Measurements from ENCODE around the gene GMPPA. TPM values are rescaled to one million over a fixed set of nuclear protein-coding genes. Genes with fewer than 3 reads are reported as not detected.
A peak's percentile ranks its signal among the peaks of the same experiment; 100 is the strongest.

Gene GMPPA
- total and polyA plus RNA-seq, 7 donors: 14.4 to 33.8 (median 20.0) TPM

- DNase-seq (no peak), ATAC-seq (no peak)
- no peak overlapping the region for H3K4me3 ChIP-seq
- whole genome bisulfite sequencing, 3 donors: 74 to 79% (median 77%) methylated on average over 7 of the region's 7 CpGs
- no peaks in the 10 kb centered on the region for H3K9me3 ChIP-seq
- intact Hi-C loops (cut with DNase I): no loop called here
- no peak overlapping the region for H3K27ac ChIP-seq
- peaks cover 7% of the 10 kb centered on the region for H3K4me1 ChIP-seq
- H3K27me3 ChIP-seq (ENCODE audit: insufficient read depth in 3 of 3, low read length in 2 of 3): peaks cover 0 to 39% (median 18%) of the 10 kb centered on the region in 3 donors
- no peaks in the 10 kb centered on the region for H3K36me3 ChIP-seq (ENCODE audit: insufficient read depth in 1 of 2, low read depth in 1 of 2)
- no peak for TF ChIP-seq CTCF (IDR thresholded peaks at IDR 0.05)
These were observed 18.2 kb downstream of the GMPPA start for GRCh38 chr2:219516888-219517287.

GRCh38 chr2:219517954-219518778, 19.5 kb downstream of the GMPPA start:
- Histone ChIP-seq H3K36me3 (ENCODE audit: insufficient read depth in 1 of 2, low read depth in 1 of 2) (no peaks in the 10 kb centered on the region), H3K27me3 (ENCODE audit: insufficient read depth in 3 of 3, low read length in 2 of 3) (peaks cover 0 to 38% (median 20%) of the 10 kb centered on the region in 3 donors), H3K4me3 (no peak overlapping the region), H3K27ac (no peak overlapping the region), H3K9me3 (no peaks in the 10 kb centered on the region), H3K4me1 (peaks cover 7% of the 10 kb centered on the region)
- WGBS, 3 donors: 70 to 73% (median 70%) methylated on average over 9 to 10 of the region's 10 CpGs
- intact Hi-C loops (cut with DNase I): no loop called here
- no peak for TF ChIP-seq CTCF (IDR thresholded peaks at IDR 0.05)
- no peak for DNase-seq
- ATAC-seq: no peak

GRCh38 chr2:219519526-219519916, 20.8 kb downstream of the GMPPA start:
- Histone ChIP-seq H3K4me3 (no peak overlapping the region), H3K36me3 (ENCODE audit: insufficient read depth in 1 of 2, low read depth in 1 of 2) (no peaks in the 10 kb centered on the region), H3K9me3 (no peaks in the 10 kb centered on the region), H3K4me1 (peaks cover under 1% of the 10 kb centered on the region), H3K27me3 (ENCODE audit: insufficient read depth in 3 of 3, low read length in 2 of 3) (peaks cover 0 to 37% (median 12%) of the 10 kb centered on the region in 3 donors), H3K27ac (peak overlapping the region; percentile 30)
- 79 to 88% (median 83%) methylated on average over 9 of the region's 9 CpGs for WGBS, 3 donors
- DNase-seq: no peak
- intact Hi-C loops (cut with DNase I): no loop called here
- no peak for TF ChIP-seq CTCF (IDR thresholded peaks at IDR 0.05)
- peak in 2 of 4 donors; percentile 1 to 43 for ATAC-seq

GRCh38 chr2:219520079-219520478, 21.4 kb downstream of the GMPPA start:
- H3K27ac ChIP-seq: no peak overlapping the region
- H3K36me3 ChIP-seq (ENCODE audit: insufficient read depth in 1 of 2, low read depth in 1 of 2): no peaks in the 10 kb centered on the region
- DNase-seq (no peak), ATAC-seq (no peak)
- WGBS, 3 donors: 69 to 76% (median 74%) methylated on average over 6 to 8 of the region's 8 CpGs
- H3K4me3 ChIP-seq: no peak overlapping the region
- intact Hi-C loops (cut with DNase I): loop anchor here in 1 of 2 donors (5.0 kb wide), 1 partner anchor 53 kb away; no protein-coding TSS in a partner anchor
- no peaks in the 10 kb centered on the region for H3K4me1 ChIP-seq
- TF ChIP-seq CTCF (IDR thresholded peaks at IDR 0.05): no peak
- peaks cover 0 to 34% (median 10%) of the 10 kb centered on the region in 3 donors for H3K27me3 ChIP-seq (ENCODE audit: insufficient read depth in 3 of 3, low read length in 2 of 3)
- H3K9me3 ChIP-seq: no peaks in the 10 kb centered on the region

Measured in psoas muscle (tissue), 8 donors.